EL (cell line): ENCODE data around the gene PLCH1.
A peak's percentile ranks its signal among the peaks of the same experiment; 100 is the strongest.

Experiments used
- DNase-seq: peaks from one replicate; pipeline ENCODE4 v3.0.0-alpha.2; 2016

The PLCH1 gene

GRCh38 chr3:155448531-155448930 lies 296.3 kb downstream of the PLCH1 start:
- no peak for DNase-seq

GRCh38 chr3:155446366-155446765 lies 298.5 kb downstream of the PLCH1 start:
- no peak for DNase-seq

- no peak for DNase-seq
Observed at GRCh38 chr3:155444771-155445170, 300.1 kb downstream of the PLCH1 start.

- no peak for DNase-seq
Observed at GRCh38 chr3:155443815-155444214, 301.1 kb downstream of the PLCH1 start.

GRCh38 chr3:155442072-155442471 lies 302.8 kb downstream of the PLCH1 start:
- DNase-seq = no peak

- DNase-seq = no peak
Observed at GRCh38 chr3:155441506-155441905, 303.4 kb downstream of the PLCH1 start.

- DNase-seq = no peak
Observed at GRCh38 chr3:155441026-155441425, 303.8 kb downstream of the PLCH1 start.

GRCh38 chr3:155435821-155436220 lies 309.1 kb downstream of the PLCH1 start:
- no peak for DNase-seq

GRCh38 chr3:155431856-155432570 lies 312.9 kb downstream of the PLCH1 start:
- no peak for DNase-seq

- DNase-seq = peak; percentile 66
Observed at GRCh38 chr3:155428563-155428962, 316.3 kb downstream of the PLCH1 start.

- peak; percentile 17 for DNase-seq
Observed at GRCh38 chr3:155426524-155427230, 318.2 kb downstream of the PLCH1 start.

- DNase-seq = no peak
Observed at GRCh38 chr3:155425396-155425795, 319.5 kb downstream of the PLCH1 start.

- no peak for DNase-seq
Observed at GRCh38 chr3:155424323-155424710, 320.6 kb downstream of the PLCH1 start.

- DNase-seq = no peak
Observed at GRCh38 chr3:155423526-155424322, 321.1 kb downstream of the PLCH1 start.

GRCh38 chr3:155420881-155421486 lies 323.9 kb downstream of the PLCH1 start:
- DNase-seq = no peak

GRCh38 chr3:155420406-155420805 lies 324.5 kb downstream of the PLCH1 start:
- no peak for DNase-seq

- no peak for DNase-seq
Observed at GRCh38 chr3:155418407-155418806, 326.5 kb downstream of the PLCH1 start.

- DNase-seq = no peak
Observed at GRCh38 chr3:155417119-155417517, 327.8 kb downstream of the PLCH1 start.

GRCh38 chr3:155416500-155417118 lies 328.3 kb downstream of the PLCH1 start:
- DNase-seq = peak; percentile 75

GRCh38 chr3:155412904-155413303 lies 332.0 kb downstream of the PLCH1 start:
- DNase-seq = no peak

GRCh38 chr3:155411500-155412223 lies 333.2 kb downstream of the PLCH1 start:
- DNase-seq = peak; percentile 16

GRCh38 chr3:155409336-155409735 lies 335.5 kb downstream of the PLCH1 start:
- DNase-seq = no peak
